NCI-H2227 treated with DMSO at 0.1 percent for 48 hours (cell line): ENCODE measurements around the gene SETD7.

ENCODE experiments used
- DNase-seq: peaks from one replicate; lab custom pipeline; 2025; lab: John Stamatoyannopoulos, UW

SETD7 gene

DNA sequence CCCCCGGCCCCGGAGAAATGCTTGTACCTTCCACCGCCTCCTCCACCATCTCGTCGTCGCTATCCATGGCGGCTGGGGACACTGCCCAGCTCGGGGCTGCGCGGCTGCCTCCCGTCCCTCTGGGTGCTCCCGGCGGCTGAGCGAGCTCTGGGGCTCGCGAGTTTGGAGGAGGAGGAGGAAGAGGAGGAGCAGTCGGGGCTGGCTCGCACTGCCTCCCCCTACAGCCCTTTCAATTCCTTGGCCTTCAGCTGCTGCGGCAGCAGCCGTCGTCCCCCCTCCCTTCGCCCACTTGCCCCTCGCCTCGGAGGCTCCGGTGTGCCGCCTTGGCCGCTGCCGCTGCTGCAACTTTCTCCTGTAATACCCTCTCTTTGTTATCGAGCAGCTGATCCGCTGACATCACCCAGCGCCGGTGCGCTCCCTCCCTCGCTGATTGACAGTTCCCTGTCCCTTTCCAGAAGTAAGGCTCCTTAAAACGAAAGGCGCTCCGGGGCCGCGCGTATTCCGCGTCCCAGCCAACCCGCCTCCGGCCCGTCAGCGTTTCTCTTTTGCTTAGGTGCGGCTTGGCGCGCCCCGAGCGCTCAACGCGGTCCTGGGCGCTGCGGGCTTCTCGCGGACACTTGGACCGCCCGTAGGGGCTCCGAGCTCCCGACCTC, at the start of gene SETD7:
SETD7 (minus strand) TSS at position 149 of the 653 bp plus-strand sequence; CDS start at position 67, 82 bp downstream.
- DNase-seq: peak; percentile 49

DNA sequence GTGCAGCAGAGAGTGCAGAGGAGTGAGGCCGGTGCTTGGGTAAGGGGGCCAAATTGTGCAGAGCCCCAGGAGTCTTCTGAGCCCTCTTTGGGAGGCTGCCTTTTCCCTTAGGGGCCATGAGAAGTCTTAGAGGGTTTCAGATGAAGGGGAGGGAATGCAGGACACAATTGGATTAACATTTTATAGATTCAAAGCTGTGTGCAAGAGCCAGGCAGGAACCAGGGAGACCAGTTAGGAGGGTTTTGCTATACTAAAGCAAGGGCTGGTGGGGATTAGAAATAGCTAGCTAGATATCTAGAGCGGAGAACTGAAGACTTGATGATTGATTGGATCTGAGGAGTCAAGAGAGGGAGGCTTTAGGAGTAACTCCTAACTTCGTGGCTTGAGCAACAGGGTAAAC, 49.5 kb upstream of the SETD7 start:
- no peak for DNase-seq

DNA sequence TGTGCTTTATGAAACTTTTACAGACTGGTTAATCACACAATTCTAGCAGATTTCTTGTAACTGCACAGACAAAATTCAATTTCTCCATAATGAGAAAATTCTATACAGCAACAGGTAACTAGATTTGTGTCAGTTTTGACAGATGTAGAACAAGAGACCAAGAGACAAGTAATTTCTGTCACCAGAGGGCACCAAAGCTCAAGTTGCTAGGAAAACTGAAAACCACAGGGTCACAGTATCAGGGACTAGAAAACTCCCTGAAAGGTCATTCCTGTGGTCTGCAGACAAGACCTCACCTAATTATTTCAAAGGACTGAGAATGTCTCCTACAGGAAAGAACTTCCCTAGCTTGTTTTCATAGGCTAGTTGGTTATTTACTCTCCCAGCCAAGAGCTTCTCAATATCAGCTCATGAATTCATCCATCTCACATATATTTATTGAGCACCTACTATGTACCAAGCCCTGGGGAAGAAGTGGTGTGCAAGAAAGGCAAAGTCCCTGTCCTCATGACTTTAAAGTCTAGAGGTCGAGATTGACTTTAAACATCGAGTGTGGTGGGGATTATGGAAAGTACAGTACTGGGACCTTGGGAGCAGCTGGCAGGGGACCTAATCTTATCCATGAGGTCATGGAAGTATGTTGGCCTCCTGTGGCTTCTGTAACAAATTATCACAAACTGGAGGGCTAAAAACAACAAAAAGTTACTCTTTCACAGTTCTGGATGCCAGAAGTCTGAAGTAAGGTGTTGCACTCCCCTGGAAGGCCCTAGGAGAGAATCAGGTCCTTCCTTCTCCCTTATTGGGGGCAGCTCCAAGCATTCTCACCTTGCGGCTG, 47.8 kb upstream of the SETD7 start:
- peak; percentile 25 for DNase-seq

DNA sequence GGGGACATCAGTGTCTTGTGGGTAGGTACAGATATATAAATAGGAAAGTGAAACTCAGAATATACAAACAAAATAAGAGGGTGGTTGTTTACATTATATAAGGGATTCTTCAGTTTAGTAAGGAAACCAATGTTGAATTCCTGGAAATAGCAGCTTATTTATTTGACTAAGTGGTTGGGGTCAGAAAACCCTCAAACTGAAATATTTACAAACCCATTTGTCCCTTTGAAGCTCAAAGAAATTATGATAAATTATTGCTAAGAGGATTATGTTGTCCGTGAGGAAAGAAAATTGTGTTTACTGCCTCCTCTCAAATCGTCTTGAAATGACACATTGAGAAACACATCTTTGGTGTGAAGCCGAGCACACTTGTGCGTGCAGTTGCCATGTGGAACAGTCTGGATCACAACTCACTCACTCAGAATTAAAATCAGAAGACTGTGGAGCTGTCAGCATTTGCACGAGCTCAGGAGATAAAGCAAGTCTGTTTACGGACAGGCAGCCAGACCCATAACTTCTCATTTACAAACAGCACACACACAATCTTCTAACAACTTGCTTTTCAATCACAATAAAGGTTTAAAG, 46.8 kb upstream of the SETD7 start:
- DNase-seq: no peak

DNA sequence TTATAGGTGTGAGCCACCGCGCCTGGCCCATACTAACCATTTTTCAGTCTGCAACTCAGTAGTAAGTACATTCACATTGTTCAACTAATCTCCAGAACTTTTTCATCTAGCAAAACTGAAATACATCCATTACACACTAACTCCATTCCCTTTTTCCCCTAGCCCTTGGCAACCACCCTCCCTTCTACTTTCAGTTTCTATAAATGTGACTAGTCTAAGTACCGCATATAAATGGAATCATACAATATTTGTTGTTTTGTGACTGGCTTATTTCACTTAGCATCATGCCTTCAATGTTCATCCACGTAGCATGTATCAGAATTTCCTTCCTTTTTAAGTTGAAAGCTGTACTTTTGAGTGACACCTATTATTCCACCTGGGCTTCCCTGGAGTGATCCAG, 44.6 kb upstream of the SETD7 start:
- no peak for DNase-seq

DNA sequence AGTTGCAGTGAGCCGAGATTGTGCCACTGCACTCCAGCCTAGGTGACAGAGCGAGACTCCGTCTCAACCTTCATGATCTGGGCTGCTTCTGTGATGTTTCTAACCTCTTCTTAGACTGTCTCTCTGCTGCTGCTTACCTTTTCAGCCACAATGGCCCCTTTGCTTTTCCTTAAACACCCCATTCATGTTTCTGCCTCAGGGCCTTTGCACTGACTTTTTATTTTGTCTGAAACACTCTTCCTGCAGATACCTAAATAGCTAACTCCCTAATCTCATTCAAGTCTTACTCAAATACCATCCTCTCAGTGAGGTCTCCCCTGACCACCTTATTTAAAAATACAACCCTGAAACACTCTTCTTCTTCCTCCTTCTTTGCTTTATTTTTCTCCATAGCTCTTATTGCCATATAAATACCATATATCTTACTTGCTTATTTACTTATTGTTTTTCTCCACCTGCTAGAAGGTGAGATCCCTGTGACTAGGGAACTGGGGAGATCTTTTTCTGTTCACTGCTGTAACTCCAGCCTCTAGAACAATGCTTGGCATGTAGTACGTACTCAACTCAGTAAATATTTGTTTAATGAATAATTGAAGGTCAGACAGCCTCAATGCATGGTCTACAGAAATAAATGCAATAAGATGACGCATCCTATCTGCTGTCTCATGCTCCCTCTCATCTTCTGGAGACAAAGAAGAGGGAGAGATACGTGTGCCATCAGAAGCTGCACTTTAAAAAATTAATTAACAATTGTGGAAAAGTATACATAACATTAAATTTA, 43.8 kb upstream of the SETD7 start:
- no peak for DNase-seq

DNA sequence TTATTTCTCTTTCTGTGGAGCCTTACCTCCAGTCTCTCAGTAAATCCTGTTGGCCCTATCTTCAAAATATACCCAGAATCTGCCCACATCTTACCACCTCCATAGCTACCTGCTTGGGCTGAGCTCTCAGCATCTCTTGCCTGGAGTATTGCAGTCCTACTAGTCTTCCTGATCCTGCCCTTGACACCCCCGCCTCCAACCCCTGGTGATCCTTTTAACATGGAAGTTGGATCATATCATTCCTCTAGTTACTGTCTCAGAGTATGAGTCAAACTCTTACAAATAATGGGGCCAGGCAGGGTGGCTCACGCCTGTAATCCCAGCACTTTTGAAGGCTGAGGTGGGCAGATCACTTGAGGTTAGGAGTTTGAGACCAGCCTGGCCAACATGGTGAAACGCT, 43.1 kb upstream of the SETD7 start:
- no peak for DNase-seq

DNA sequence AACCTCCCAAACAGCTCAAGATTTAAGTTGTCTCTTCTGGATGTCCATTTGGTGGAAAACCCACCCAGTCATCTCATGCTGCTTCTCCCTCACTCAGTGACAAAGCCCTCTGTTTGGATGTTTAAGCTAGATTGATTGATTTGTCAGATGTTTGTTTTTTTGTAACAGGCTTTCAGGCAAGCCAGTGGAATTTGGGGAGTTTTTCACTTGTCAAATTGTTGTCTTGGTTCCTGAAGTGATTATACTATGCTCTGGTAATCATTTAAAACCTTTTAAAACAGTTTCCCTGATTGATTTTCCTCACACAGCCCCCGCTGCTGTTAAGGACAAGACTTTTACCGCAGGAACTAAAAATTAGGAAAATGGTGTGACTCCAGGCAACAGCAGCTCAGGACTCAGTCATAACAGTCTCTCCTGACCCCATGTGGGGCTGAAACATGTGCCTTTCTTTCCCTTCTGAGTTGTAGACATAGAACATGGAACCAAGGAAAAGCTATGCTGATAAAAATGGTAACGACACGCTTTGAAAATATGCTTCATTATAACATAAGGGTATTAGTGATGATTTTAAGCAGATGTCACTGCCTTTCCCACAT, 40.8 kb upstream of the SETD7 start:
- DNase-seq: no peak

DNA sequence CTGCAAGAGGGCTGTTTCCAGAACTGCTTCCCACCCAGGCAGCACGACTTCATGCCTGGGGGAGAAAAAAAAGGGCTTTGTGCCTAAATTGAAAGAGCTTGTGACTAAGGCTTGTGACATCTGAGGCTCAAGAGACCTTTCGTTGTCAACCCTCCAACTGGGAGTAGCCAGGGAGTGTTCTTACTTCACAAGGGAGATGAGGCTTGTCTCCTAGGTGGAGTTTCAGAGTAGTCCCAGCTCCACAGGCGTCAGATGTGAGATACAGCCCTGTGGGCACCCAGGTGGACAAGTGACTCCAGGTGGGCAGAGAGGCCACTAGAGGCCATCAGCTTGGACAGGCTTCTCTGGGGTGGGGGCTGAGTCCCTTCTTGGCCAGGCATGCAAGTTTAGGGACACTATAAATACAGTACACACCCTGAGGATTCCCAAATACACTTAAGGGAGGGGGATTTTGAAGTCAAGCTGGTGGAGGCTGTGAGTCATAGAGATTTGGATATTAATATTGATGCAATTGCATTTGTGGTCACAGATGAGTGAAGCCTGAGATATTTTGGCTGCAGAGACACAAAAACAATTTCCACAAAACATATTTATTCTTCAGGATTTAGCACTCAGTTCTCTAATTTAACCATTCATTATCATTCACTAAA, 40.1 kb upstream of the SETD7 start:
- no peak for DNase-seq

DNA sequence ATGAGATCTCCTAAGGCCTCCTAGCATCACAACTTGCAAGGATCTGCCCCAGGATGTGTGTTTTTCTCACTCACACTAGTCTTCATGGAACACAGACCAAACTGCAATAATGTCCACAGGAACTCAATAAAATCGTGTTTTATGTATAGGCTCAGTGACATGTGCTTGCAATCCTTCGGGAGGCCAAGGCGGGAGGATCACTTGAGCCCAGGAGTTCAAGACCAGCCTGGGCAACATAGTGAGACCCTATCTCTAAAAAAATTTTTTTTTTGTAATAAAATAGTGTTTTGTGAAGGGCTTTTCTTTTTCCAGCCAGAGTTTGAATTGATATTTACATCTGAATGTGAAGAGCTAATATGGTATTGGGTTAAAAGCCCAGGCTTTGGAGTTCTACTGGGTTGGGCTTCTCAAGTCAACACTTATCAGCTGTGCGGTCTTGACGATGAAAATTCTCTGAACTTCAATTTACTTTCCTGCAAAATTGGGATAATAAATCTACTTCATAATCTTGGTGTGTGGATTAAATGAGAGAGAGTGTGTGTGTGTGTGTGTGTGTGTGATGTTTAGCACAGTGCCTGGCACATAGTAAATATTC, 38.7 kb upstream of the SETD7 start:
- no peak for DNase-seq

DNA sequence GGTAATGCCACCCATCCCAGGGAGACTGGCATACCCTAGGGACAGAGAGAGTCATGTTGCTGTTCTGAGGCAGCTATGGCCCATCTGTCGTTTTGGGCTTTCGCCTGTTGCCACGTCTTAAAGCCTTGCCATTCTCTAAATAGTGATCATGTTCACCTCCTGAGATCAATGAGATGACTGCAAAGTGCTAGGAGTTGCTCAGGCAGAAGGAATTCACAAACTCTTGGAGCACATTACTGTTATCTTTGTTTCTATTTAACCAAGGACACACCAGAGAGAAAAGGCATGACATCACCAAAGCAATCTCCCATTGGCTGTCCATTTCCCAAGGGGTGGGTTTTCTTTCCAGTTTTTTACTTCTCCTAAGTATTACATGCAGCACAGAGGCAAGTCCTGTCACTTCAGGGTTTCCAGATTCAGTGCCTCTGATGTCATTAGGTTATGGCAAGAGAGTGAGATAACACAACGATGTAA, 37.1 kb upstream of the SETD7 start:
- no peak for DNase-seq

DNA sequence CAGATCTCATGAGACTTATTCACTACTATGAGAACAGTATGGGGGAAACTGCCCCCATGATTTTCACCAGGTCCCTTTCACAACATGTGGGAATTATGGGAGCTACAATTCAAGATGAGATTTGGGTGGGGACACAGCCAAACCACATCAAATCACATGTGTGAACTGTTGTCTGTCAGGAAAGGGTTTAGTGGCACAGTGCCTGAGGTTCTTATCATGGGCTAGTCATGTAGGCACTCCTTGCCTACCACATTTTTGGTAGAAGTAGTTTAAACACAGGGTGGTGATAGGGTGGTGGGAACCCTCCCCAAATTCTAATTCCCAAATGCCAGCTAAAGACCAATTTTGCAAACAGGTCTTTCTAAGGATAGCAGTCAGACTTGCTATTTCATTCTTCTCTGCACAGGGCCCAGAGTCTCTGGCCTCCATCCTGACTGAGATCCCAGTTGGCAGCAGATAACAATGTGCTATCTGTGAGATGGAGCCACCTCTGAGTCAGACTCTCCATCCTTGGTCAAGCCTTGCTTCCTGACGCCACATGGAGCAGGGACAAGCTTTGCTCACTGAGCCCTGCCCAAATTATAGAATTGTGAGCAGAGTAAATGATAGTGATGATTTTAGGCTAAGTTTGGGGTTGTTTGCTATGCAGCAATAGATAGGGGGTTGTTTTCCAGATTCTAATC, 33.5 kb upstream of the SETD7 start:
- DNase-seq: no peak

DNA sequence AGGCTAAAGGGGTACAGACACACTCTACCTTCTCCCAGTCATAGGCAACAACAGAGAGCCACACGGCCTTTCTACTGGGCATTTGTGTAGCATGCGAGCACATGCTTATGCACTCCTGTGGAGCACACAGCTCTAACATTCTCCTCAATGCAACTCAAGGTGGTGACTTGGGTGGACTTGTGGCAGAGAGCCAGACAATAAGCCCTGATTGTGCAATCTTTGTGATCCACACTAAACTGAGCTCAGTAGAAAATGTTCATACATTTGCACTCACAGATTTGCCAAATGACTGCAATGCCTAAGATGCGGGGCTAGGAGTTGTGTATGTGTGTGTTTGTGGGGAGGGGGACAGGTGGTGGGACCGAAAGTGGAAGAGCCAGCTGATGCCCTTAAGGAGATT, 31.4 kb upstream of the SETD7 start:
- no peak for DNase-seq

DNA sequence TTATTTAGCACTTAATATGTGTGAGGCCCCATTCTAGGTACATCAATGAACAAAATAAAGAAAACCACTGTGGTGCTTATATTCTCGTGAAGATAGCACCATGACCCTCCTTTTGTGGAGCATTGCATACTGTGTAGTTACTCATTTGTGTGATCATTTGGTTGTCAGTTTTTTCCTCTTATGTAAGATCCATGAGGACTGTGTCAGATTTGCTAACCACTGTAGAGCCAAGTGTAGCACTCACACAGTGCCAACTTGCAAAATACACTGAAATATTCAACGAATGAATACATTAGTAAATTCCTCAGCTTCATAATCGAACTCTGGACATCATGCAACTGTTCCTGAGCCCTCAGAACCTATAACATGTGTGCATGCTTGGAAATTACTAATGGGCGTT, 29.5 kb upstream of the SETD7 start:
- no peak for DNase-seq

DNA sequence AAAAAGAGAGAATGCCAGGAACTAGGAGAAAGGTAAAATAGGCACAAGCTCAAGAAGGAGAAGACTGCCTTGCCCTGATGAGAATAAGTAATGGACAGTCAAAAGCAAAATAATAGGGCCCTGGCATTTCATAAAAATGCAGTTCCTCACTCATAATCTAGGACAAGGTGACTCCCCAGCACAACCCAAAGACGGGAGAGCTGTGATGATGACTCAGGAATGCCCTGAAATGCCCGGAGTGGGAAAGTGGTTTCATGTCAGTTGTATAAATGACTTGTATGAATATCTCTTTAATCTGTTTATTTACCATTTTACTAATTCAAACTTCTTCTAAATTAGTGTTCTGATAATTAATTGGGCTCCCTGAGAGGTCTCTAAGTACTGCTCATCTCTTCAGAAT, 28.8 kb upstream of the SETD7 start:
- no peak for DNase-seq

DNA sequence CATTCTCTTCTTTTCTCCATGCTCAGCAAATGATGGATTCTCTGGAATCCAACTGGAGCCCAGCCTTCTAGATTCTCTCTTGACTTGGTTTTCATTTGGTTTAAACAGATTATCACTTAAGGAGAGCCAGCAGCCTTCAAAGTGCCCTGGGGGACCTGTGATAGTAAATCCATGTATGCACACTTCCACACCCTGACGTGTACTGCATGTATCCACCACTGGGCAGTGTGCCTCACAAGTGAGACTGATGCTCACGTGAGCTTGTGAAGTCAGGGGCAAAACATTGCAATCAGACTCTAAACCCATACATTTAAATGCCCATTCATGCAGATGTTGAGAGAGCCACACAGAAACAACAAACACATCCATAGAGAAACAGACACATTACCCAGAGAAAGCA, 28.0 kb upstream of the SETD7 start:
- DNase-seq: no peak

DNA sequence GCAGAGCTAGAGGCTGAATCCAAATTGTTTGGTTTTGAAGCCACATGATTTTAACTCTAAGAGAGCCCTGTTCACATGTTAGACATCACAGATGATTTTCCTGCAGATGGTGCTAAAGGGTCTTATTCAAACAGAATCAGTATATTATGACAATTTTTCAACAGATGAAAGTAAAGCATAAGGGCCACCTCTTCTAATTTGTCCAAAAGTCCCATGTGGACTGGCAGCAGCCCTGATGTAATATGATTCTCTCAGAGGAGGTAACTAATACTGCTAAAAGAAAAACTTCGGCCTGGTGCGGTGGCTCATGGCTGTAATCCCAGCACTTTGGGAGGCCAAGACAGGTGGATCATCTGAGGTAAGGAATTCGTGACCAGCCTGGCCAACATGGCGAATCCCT, 26.0 kb upstream of the SETD7 start:
- no peak for DNase-seq

DNA sequence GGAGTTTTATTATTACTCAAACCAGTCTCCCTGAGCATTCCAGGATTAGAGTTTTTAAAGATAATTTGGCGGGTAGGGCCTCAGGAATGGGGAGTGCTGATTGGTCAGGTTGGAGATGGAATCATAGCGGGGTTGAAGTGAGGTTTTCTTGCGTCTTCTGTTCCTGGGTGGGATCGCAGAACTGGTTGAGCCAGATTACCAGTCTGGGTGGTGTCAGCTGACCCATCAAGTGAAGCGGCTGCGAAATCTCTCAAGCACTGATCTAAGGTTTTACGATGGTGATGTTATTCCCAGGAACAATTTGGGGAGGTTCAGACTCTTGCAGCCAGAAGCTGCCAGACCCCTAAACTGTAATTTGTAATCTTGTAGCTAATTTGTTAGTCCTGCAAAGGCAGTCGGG, 25.1 kb upstream of the SETD7 start:
- DNase-seq: no peak

DNA sequence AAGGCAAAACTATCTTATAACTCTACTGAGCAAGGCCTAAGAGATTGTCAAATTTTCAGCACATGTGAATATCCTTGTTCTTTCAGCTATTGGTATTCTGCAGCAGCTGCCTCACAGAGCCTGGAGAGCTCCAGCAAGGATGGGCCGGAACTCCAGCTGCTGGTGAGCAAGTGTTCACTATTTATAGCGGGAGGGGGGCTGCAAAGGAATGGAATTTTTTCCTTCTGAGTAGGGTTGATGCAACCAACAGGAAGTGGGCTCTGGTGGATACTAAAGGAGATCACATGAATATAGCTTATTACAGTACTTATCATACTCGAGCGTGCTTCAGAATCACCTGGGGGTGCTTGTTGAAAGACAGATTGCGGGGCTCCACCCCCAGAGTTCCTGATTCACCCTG, 20.2 kb upstream of the SETD7 start:
- DNase-seq: no peak

DNA sequence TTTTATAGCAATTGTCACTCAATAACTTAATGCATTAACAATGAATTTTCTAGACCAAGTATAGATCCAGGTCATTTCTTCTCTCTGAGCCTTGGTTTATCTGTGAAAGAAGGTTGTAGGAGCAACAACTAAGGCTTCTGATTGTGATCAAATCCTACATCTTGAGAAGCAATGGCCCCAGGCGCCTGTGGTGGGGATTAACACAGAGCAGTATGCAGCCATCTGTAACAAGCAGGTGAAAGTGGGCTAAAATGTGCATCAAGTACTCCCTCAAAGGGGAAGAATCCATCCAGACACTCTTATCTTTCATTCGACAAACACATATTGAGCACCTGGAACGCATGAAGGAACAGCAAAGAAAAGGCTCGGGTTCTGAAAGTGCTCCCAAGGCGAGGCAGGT, 19.1 kb upstream of the SETD7 start:
- no peak for DNase-seq

DNA sequence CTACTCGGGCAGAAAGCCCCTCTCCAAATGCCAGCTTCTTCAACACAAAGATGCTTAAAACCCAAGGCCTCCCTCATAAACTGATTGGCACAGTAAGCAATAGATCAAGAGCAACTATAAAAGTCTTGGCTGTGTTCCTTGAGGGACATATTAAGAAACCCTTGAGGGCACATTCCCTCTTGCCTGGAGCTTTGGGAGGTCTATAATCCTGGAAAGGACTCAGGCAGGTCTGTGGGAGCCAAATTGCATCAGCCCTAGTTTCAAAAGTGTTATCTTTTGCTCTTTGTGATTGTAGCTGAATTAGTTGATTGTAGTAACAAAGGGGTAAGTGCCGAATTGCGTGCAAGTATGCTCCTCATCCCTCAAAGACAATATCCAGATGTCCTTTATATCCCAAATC, 18.6 kb upstream of the SETD7 start:
- DNase-seq: no peak
